GM19455 (cell line): Measurements from ENCODE around the gene KCTD16.

ENCODE experiments used
- ATAC-seq: cut with Tn5 transposase; IDR thresholded peaks from one replicate; pipeline ENCODE4 v1.9.1; 2021; ENCODE audit not compliant: unreplicated experiment

KCTD16 gene

DNA sequence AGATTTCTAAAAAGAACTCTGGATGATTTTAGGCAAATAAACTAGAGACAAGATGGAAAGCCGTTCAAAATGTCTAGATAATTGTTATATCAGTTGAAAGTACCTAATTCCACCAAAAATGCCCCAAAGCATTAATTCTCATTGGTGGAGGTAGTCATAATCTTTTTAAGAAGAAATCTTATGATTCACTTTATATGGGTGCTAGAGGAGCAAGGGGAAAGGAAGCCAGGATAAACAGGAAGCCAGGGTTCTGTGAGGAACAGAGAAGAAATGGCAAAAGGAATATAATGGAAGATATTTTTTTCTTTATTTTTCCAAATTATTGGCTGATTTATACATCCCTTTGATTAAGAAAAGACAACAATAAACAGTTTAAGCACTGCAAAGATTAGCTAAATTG lies 8.0 kb upstream of the KCTD16 start:
- ATAC-seq = no peak

DNA sequence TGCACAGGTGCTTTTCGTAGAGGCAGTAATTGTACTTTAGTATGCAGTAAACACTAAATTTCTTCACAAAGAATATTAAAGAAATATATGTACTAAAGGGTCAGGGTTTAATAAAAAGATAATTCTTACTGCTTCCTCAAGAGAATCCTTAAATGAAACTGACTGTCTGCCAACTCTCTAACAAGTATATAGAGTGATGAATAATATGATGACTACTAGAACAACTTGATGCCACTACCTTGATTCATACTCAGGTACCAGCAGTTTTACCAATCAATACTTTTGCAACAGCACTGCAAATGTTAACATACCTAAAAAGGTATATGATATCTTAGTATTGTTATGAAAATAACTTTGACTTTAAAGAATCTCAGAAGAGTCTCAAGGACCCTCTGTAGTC lies 4.0 kb upstream of the KCTD16 start:
- no peak for ATAC-seq

DNA sequence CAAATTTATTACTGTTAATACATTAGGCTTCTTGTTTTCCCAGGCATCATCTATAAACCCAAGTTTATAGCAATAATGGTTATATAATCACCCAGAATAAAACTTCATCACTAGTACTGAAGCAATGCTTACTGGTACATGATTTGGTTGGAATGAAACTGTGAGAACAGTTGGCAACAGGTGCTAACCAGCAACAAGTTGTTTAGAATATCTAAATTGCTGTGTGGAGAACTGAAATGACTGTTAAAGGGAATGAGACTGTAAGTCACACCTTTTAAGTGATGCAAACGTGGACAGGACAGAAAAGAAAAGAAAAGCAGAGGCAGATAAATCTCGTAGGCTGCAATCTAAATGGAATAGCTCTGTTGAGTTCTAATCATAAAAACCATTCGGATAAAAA lies 2.7 kb upstream of the KCTD16 start:
- no peak for ATAC-seq

DNA sequence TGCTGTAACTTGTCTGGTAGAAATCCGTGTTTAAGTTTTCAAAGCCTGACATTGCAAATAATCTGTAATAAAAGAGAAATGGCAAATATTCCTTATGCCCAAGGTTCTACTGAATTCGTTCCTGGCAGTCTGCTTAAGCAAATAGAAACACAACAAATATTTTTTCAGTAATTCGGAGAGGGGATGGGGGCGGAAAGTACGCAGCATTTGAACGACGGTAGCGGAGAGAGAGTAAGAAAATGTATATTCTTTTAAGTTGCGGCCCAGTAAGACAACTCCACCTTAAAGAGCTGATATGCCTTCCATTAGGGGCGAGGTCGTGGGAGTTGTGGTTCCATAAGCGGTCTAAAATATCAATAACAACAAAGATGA lies 783 bp upstream of the KCTD16 start:
- ATAC-seq = peak; percentile 1

DNA sequence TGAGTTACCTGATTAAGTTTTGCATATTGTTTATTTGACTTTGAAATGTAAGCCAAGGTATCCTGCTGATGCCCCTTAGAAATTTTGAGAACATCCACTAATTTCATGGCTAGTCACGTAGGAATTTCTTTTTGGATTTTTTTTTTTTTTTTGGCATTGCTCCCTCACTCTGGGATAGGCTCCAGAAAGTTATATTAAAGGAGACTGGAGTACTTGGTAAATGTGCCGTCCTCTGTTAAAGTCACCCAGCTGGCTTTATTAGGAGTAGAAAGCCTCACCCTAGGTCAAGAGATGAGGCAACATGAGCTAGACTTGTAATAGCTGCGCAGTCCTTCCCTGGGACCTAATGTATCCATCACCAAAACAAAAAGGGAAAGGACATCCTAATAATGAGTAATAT lies 3.1 kb downstream of the KCTD16 start:
- no peak for ATAC-seq

DNA sequence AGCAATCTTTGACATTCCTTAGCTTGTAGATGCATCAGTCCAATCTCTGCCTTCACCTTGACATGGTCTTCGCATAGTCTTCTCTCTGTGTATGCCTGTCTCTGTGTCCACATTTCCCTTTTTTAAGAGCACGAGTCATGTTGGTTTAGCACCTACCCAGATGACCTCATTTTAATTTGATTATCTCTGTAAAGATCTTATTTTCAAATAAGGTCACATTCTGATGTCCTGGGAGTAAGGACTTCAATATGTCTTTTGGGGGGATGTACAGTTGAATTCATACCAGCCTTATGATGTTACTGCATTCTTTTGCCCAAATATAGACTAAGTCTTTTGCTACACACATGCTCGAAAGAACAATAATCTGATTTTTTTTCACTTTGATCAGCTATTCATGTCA lies 6.9 kb downstream of the KCTD16 start:
- no peak for ATAC-seq

DNA sequence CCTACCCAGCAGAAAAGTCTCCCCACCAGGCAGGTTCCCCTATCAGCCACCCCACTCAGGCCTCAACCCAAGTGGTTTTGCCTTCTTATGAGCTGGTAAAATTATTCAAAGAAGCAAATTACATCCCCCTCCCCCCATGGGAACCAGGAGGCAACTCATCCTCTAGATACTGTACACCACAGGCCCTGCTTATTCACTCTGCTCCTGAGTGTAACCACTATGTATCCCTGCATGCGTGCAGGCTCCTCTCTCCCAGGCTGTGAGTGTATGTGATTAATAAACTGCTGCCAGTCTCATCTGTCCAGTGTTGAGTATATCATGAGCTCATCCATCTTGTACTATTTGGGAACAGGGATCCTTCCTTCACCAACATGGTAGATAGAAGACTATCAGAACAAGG lies 8.6 kb downstream of the KCTD16 start:
- no peak for ATAC-seq

DNA sequence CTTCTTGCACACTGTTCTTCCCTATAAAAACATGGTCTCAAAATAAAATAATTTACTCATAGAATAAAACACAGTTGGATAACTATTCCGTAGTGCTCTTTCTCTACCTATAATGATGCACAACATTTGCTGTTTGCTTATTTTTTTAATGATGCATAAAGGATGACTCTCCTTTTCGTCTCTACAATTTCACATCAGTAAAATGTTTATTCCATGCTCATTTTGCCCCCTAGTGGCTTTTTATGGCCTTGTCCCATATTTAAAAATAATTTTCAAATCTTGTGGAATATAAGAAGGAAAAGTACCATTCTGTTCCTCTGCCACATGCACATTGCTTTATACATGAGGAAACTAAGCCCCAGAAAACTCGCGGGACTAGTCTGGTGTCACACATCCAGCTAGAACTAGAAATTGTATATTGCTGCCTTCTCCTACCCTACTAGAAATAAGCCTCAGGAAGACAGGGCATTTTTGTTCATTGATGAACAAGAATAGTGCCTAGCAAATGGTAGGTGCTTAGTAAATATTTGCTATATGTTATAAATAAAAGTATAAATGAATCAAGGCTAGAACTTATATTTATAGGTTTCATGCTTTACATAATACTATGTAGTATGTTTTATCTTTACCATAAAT lies 12.7 kb downstream of the KCTD16 start:
- ATAC-seq = no peak

DNA sequence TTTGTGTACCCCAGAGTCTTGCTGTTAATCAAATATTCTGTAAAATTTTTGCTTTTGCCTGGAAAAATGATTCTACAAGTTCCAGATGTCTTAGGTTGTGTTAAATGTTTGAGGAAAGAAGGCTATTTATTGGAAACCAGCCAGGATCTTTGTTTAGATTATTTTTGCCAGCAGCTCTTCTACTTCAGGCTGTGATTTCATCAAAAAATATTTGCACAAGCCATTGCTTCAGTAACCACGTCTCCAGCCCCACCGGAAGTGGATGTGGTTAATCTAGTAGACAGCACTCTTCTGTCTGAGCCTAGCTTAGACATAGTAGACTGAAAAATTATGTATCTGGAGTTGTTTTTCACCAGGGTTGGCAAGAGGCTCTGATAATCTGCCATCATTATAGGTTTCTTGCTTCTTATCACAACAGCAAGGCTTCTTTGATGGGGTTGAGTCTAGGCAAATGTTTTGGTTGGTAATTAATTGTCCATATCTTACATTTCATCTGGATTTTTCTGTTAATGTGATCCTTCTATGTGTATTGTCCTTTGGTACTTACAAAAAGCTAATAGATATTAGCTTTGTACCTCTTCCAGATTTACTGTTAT lies 17.1 kb downstream of the KCTD16 start:
- ATAC-seq = peak; percentile 68

DNA sequence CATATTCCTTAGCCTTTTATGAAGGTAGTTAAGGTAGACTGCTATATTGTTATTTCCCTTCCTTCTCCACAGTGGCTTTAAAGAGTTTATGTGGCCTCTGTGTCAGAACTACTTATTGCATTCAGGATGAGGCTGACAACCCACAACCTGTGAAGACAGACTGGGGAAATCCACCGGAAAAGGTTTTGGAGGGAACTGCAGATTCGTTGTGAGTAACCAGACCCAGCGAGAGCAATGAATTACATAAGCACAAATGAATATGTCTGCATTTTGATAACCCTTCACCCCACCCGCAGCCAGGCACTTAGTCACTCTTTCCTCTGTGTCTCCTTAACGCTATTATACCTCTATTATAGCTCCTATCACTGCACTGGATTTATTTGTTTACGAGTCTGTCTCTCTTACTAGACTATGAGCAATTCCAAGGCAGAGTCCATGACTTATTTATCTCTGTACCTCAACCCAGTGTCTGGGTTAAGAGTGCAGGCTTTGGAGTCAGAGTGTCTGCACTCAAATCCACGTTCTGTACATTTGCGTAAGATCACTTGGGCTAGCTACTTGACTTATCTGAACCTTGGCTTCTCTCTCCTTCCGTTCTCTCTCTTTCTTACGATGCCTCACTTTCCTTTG lies 19.2 kb downstream of the KCTD16 start:
- peak; percentile 44 for ATAC-seq

DNA sequence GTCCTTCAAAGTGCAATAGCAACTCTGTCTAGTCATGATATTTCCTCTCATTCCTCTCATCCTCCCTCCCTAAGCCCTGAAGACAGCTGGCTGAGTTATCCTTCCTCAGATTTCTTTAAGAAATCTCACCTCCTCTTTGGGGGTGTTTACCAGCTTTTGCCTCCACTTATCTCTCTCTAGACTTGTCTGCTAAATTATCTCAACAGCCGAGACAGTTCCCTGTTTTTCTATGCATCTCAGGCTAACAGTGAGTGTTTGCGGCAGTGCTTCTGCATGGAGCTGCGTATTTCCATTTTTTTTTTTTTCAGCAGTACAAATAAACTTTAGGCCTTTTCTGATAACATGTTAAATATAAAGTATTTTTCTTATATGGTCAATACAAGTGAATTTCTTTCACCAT lies 20.9 kb downstream of the KCTD16 start:
- no peak for ATAC-seq

DNA sequence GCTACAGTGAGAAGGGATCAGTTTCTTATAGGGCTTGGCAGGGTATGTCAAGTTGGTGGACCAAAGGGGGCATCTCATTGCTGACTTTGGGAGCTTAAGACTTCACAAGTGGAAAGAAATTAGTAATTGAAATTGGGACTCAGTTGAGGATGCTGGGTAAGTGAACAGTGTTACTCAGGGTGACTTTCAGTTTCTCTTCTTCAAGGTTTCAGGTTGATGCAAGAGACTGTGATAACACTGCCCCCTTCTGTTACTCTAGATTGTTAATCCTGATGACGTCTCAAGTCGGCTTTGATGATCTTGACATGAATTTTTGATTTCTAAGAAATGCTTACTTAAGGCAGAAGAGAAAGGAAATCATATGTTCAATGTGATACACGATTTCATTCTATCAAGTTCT lies 21.3 kb downstream of the KCTD16 start:
- peak; percentile 86 for ATAC-seq

DNA sequence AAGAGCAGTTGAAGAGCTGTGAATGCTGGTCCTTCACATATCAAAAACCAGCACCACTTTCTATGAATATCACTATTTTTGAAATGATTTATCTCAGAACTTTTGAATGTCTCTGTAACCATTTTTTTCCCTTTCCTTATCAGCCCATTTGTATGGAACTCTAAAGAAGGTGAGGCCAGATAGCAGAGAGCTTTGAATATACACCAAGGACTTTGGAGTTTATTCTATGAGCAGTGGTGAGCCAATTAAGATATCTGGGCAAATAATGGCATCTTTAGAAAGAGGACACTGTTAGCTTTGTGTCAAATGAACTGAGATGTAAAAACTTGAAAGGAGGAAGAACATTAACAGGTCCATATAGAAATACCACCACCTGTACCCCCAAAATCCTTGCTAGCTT lies 22.0 kb downstream of the KCTD16 start:
- ATAC-seq = no peak

DNA sequence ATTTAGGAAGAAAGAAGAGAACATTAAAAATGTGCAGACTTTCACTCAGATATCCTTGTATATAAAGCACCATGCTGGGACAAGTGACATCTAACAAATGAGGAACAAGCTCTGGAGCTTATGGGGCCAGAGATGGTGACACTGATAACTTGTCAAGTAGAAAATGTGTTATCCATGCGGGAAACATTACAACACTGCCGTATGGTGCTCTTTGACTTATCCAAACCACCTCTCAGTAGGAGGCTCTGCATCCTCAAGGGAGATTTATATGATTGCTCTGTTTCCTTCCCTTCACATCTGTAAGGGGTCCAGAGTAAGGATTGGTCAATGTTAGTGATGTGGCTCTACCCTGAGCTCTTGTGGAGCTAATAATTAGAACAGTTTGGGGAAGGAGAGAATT lies 23.5 kb downstream of the KCTD16 start:
- ATAC-seq = no peak

DNA sequence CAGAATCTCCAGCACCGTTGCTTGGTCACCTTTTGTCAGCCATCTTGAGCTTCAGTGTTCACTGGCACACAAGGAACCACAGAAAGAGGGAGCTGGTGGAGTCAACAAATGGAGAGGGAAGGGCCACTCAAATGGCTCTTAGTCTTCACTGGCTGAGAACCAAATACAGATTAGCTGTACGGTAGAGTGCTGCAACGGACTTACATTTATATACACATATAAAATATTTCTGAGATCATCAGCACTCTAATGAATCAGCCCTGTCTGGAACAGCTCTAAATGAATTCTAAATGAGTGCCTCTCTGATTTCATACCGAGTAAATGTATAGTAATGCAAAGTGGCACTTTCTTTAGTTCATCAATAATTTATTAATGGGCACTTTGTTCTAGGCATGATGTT lies 24.8 kb downstream of the KCTD16 start:
- ATAC-seq = no peak

DNA sequence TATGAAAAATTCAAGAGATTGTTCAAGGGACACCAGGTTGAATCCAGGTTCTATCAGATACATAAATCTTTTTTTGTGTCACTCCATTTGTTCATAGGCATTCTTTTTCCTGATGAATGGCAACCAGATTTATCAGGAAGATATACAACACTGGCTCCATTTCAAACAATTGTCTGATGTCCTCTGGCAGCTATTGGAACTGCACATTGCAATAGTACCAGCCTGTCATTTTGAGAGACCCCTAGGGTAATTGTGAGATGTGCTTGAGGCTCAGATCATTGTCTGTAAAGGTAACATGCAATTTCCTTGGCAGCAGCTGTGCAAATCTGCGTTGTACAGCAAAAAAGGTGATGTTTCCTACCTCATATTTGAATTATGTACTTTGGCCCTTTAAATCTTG lies 25.9 kb downstream of the KCTD16 start:
- no peak for ATAC-seq

DNA sequence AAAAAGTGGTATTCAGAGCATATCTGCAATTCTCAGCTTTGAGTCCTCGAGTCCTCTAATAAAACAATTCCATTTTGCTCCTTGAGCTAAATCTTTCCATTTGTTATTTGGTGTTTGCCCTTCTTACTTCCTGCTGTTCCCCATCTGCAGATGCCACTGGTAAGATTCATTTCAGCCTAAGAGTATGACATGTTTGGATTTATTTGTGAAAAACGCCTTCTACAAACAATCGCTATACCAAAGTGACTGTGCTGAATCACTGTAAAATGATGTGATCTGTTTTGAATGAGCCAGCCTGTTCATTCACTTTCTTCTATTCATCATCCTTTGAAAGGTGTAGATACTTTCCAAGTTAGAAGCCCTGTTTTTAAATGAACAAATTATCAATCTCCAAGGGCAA lies 27.7 kb downstream of the KCTD16 start:
- no peak for ATAC-seq

DNA sequence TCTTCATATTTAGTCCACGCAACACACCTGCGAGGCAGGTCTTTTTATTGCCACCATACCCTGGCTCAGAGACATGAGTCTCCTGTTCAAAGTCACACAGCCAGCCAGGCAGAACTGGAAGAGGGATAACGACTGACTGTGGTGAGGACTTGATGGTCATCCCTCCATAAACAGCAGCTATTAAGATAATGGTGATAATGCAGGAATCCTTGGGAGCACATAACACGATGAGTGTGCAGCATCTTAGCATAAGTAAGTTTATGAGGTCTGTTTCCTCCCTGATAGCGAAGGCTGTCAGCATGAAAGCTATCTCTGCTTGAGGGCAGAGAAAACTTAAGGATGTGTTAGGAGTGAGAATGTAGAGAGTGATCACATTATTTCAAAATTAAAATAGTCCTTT lies 30.9 kb downstream of the KCTD16 start:
- ATAC-seq = no peak

DNA sequence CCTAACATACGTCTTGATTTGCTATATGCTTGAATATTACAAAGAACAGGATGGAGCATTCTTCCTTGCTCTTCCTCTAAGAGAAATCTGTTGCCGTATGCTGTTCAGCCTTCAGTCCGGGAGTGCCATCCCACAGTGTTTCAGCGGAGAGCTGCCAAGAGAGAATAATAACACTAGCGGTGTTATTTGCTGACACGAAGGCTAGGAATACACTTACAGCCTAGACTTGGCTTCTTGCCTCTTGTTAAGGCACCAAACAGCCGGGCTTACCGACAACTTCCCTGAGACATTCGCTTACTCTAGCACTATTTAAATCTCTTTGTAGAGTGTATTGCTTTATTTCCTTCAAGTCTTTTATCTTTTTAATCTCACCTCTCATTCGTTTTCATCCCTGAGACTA lies 31.4 kb downstream of the KCTD16 start:
- ATAC-seq = no peak

DNA sequence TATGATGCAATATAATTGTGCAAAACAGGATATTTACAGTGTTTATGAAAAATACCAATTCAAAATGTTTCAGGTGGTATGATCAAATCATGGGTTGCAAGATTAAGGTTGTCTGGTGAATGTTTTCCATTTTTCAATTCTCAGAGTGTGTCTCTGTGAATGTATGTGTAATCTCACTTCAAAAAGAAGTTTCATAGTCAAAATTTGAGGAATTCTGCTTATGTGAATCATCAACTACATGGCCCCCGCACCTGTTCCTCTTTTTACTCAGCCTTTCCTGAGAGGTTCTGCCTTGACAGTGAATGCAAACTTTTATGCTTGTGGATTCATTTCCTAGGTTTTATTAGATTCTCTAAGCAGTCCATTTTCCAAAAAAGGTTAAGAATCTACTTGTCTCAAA lies 32.1 kb downstream of the KCTD16 start:
- no peak for ATAC-seq

DNA sequence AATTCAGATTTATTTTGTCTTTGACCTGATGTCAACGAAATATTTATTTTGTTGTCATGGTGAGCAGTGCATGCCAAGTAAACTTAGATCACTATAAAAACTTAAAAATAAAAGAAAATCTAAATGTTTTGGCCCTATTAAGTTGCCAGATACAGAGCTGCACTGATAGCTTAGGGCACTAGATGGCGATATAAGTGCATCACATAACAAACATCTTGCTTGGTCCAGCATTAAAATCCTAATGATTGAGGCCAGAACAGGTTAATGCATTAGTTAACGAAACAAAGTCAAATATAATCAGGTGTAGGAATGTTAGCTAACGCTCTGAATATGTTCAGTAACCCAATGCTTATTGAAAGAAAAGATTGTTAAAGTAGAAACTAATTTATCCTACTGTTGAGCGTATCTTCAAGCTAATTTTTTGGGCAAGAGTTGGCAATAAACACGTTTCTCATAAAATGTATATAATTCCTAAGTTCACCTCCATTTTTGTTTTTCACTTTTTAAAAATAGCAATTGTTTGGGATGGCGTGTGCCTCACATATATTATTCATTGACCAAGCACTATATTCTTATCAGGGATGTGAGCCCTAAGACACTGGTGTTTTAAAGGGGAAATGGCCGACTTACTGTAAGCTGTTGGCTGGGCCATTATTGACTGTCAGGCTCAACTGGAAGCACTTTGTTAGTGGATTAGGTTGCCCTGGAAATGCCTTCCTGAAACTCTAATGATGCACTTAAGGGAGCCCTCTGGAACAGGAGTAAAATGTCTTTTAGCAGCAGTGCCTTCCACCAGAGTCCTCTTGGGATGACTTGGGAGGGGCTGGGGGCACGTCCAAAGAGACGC lies 33.3 kb downstream of the KCTD16 start:
- ATAC-seq = peak; percentile 90

DNA sequence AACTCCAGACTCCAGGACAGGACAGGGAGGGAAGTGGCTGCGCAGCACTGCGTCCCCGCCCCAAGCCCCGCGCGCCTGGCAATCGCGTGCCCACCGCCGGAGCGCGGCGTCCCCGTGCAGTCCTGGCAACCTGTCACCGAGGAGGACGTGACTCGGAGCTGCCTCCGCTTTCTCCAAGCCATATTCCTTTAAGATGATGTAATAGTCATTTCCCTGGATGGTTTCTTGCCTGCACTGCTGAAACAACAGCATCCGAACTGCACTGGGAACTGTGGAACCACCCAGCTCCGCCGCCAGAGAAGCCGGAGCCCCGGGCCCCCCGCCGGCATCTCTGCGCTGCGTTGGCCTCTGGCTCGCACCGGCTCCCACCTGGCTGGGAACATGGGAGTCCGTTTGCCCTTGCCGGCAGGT lies 34.5 kb downstream of the KCTD16 start:
- ATAC-seq = no peak
